OCI-LY1 (cell line): Measurements from ENCODE around the gene FDXACB1.
A peak's percentile ranks its signal among the peaks of the same experiment; 100 is the strongest.

Source experiments
- CTCF ChIP-seq: fragments of 200-600 bp; sonication (generic), shearing (Covaris generic); IDR thresholded peaks from 2 replicates; pipeline ENCODE4 v1.5.1; 2017; ENCODE audit warnings: mild to moderate bottlenecking, antibody characterized with exemption, low read length, moderate library complexity, mixed read lengths
- EZH2 ChIP-seq: fragments of 200-600 bp; sonication (generic), shearing (Covaris generic); IDR thresholded peaks from 2 replicates; pipeline ENCODE4 v1.8.0; 2017; ENCODE audit warnings: borderline replicate concordance, mixed run types, mild to moderate bottlenecking, antibody characterized with exemption, low read length, moderate library complexity, mixed read lengths

GRCh38 chr11:111870886-111871692, 7.9 kb downstream of the FDXACB1 start, which contains the start of gene ALG9:
- TF ChIP-seq CTCF (peak; percentile 23; the same call in 1 of the 2 replicates), EZH2 (no peak)
